OCI-LY1 (cell line): ENCODE measurements around the gene PRSS56.

Source experiments
- EZH2 ChIP-seq: fragments of 200-600 bp; sonication (generic), shearing (Covaris generic); IDR thresholded peaks from 2 replicates; pipeline ENCODE4 v1.8.0; 2017; ENCODE audit warnings: borderline replicate concordance, mixed run types, mild to moderate bottlenecking, antibody characterized with exemption, low read length, moderate library complexity, mixed read lengths
- TF ChIP-seq, protein P1 (sequence below): fragments of 200-600 bp; sonication (generic), shearing (Covaris generic); IDR thresholded peaks from 2 replicates; pipeline ENCODE4 v1.5.1; 2017; ENCODE audit warnings: mild to moderate bottlenecking, antibody characterized with exemption, low read length, moderate library complexity, mixed read lengths

DNA sequence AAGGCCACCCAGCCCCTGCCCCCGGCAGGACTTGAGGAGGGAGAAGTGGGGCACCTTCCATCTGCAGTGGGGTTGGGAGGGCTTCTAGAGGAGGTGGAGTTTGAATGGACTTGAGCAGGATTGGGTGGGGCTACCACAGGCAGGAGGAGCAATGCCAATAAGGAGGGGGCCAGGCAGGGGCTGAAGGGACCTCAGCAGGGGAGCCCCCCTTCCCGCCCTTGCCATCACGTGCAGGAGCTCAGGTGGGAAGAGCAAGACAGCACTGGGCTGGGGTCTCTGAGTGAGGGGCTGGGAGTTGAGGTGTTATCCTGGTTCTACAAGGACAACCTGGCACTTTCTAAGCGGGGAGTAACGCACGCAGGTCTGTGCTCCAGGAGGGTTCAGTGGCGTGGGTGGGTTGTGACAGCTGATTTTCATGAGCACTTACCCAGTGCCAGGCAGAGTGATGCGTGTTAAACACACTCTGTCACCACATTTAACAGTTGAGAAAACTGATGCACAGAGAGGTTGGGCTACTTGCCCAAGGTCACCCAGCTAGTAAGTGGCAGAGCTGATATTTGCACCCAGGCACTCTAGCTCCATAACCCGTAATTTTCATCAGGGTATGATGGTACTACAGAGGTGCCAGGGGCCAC is 10.6 kb downstream of the PRSS56 start:
- no peak for TF ChIP-seq EZH2
- TF ChIP-seq, protein P1, sequence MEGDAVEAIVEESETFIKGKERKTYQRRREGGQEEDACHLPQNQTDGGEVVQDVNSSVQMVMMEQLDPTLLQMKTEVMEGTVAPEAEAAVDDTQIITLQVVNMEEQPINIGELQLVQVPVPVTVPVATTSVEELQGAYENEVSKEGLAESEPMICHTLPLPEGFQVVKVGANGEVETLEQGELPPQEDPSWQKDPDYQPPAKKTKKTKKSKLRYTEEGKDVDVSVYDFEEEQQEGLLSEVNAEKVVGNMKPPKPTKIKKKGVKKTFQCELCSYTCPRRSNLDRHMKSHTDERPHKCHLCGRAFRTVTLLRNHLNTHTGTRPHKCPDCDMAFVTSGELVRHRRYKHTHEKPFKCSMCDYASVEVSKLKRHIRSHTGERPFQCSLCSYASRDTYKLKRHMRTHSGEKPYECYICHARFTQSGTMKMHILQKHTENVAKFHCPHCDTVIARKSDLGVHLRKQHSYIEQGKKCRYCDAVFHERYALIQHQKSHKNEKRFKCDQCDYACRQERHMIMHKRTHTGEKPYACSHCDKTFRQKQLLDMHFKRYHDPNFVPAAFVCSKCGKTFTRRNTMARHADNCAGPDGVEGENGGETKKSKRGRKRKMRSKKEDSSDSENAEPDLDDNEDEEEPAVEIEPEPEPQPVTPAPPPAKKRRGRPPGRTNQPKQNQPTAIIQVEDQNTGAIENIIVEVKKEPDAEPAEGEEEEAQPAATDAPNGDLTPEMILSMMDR = no peak
